HG02884 (cell line): ENCODE measurements around the gene CHST12.
A peak's percentile ranks its signal among the peaks of the same experiment; 100 is the strongest.

Experiments
- ATAC-seq: cut with Tn5 transposase; IDR thresholded peaks from one replicate; pipeline ENCODE4 v1.9.1; 2021; ENCODE audit warnings: mild to moderate bottlenecking, moderate library complexity; ENCODE audit not compliant: unreplicated experiment

Gene CHST12

GRCh38 chr7:2433713-2434550 lies 30.5 kb downstream of the CHST12 start:
- no peak for ATAC-seq

DNA sequence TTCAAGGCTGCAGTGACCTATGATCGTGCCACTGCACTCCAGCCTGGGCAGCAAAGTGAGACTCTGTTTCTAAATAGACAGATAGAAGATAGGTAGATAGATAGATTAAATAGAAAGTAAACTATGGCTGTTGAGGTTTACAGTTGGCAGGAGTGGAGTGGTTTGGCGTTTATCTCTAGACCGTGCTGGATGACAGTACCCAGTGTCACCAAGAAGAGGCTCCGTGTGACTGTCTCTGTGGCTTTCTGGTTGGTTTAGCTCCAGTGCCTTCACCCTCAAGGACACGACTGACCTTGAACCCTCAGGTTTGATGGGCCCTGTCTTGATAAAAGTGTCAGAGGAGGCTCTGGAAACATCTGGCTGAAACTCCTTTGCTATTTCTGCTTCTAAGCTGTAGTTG lies 31.7 kb downstream of the CHST12 start:
- no peak for ATAC-seq

DNA sequence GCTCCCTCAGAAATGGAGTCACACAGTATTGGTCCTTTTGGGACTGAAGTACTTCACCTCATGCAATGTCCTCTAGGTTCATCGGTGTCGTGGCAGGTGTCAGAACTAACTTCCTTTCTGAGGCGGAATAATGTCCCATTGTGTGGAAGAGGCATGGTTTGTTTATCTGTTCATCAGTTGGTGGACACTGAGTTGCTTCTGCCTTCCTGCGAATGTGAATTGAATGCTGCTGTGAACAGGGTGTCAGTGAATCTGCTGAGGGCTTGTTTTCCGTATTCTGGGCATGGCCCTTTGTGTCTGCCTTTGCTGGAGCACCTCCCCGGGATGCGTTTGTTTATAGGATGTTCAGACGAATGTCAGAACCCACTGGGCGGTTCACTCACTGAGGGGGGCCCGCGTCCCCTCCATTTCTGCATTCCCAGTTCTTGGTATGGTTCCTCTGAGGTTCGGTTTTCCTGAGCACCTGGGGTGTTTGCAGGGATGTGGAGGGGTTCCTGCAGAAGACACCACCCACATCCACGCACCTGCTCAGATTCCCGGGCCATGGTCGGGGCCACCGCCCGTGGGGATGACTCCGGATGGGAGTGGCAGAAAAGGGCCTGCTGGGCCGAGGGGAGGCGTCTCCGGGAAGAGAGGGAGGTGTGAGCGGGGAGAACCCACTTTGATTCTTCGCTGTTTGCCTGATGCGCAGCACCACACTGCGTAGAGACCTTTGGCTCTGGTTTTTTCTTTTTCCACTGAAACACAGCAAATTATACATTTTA lies 33.1 kb downstream of the CHST12 start:
- ATAC-seq: no peak

GRCh38 chr7:2437136-2437535 lies 33.7 kb downstream of the CHST12 start:
- no peak for ATAC-seq

- ATAC-seq: no peak
Observed at GRCh38 chr7:2437537-2438148, 34.2 kb downstream of the CHST12 start.

GRCh38 chr7:2438186-2438585 lies 34.8 kb downstream of the CHST12 start:
- no peak for ATAC-seq

- ATAC-seq: no peak
Observed at GRCh38 chr7:2438775-2439174, 35.4 kb downstream of the CHST12 start.

DNA sequence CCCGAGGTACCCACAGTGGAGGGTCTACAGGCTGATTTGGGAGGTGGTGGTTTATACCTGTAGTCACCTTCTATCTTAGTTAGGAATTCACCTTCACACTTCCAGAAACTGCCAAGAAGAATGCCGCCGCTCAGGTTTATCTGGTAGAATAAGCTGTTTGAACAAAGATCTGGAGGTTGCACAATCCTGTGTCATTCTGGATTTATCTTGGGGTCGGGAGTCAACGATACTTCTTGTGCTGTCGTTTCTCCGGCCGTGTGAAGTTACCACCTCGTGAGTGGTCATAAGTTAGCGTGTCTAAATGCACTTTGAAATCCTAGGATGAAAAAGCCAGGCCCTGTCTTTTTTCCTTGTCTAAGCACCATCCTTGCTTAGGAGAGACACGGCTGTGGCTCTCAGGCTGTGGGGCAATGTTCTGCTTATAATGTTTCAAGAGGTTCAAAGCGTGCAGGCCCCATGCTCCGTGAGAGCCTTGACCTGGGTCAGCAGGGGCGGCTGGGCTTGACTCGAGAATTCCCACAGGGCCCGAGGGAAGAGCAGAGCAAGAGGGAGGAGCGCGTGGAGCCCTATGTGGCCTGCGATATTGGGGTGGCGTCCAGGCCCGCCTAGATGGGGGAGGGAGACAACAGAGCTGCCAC lies 37.3 kb downstream of the CHST12 start:
- ATAC-seq: no peak

DNA sequence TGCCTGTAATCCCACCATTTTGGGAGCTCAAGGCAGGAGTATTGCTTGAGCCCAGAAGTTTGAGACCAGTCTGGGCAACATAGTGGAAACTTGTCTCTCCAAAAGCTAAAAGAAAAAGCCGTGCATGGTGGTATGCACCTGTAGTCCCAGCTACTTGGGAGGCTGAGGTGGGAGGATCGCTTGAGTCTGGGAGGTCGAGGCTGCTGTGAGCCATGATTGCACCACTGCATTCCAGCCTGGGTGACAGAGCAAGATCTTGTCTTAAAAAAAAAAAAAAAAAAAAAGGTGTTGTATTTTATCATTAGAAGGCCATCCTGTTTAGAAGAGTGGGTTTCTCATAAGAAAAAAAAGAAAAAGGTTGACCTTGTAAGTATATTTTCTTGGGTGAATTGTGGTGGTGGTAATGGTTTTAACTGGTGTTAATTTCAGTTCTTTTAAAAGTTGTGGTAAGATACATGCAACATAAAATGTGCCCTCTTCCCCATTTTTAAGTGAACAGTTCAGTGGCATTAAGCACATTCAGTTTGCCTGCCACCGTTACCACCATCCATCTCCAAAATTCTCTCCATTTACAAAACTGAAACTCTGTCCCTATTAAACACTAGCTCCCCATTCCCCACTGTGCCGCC lies 38.1 kb downstream of the CHST12 start:
- ATAC-seq: no peak

- ATAC-seq: no peak
Observed at GRCh38 chr7:2443491-2443890, 40.1 kb downstream of the CHST12 start.

DNA sequence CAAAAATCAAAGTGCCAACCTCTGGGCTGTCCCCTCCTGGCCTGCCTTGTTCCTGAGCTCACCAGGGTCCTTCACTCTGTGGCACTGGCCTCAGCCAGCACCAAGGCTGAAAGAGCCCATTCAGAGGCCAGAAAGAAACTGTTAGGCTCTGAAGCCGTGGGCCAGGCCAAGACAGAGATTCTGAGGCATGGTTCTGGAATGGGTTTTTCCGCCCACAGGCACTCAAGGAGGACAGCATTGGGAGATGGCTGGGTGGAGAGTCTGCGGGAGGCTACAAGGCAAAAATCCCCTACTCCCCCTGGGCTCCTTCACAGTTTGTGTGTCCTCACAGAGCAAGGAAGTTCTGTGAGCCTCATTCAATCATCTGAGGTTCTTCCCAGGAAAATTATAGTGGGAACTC lies 41.1 kb downstream of the CHST12 start:
- no peak for ATAC-seq

DNA sequence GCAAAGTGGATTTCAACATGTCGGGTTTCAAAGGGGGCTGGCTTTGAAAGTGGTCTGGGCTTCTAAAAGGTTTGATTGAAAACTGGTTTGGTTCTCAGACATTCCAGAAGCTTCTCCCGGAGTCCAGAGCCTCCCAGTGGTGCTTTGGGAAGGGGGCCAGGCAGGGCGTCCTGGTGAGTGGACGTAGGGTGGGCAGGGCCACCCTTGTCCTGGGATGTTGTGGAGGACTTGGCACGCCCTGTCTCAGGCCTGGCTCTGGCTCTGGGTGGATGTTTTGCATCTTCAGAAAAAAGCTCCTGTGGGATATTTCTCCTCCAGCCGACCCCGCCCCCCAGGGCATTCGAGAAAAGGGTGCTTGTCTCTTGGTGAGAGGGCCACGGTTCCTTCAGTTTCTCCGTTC lies 41.6 kb downstream of the CHST12 start:
- no peak for ATAC-seq

- ATAC-seq: no peak
Observed at GRCh38 chr7:2445898-2446555, 42.6 kb downstream of the CHST12 start.

DNA sequence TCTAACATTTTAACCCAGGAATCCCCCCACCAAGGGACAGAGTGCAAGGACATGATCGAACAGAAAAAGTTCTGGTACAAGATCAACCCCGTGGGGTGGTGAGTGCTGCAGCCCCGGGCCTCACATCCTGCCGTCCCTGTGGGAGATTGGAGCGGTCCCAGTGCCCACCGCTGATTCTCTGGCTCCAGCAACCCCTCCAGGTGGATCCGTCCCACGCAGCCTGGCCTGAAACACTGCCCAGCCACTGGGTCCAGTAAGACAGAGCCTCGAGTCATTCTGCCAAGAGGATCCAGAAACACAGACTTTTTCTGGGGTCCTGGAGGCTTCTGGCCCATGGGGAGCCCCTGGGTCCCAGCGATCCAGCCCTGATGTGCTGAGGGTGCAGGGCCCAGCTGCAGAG lies 43.3 kb downstream of the CHST12 start:
- ATAC-seq: no peak

GRCh38 chr7:2450198-2451107 lies 47.0 kb downstream of the CHST12 start:
- no peak for ATAC-seq

DNA sequence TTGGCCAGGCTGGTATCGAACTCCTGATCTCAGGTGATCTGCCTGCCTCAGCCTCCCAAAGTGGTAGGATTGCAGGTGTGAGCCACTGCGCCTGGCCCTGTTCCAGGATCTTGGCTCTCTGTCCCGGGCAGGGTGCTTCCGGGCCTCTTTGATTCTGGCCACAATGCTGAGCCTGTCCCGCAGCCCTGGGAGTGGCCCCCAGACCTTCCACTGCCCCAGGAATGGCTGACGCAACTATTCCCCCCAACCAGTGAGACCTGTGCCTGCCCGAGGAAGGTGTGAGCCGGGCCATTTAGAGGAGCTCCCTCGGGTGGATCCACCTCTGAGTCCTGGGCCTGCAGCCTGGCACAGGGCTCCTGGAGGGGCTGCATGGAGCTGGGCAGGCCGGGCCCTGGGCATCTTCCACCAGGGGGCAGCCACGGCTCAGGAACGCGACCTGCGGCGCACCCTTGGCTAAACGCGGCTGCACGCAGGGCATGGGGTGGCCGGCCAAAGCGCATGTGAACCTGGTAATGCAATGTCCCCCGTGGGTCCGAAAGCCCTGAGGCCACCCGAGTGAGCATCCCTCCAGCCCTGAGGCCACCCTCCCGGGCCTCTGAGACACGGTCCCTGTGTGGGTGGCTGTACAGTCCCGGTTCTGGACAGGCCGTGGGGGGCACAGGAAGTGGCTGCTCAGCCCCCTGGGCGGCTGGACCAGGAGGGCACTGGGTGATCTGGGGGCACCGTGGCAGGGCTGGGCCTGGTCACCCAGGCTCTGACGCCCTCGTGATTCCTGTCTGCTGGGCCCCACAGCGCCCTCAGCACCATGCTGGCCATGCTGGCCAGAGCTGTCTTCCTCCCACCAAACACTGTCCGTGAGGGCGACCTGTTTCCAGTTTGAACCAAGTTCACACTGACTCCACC lies 48.0 kb downstream of the CHST12 start:
- ATAC-seq: peak; percentile 63

DNA sequence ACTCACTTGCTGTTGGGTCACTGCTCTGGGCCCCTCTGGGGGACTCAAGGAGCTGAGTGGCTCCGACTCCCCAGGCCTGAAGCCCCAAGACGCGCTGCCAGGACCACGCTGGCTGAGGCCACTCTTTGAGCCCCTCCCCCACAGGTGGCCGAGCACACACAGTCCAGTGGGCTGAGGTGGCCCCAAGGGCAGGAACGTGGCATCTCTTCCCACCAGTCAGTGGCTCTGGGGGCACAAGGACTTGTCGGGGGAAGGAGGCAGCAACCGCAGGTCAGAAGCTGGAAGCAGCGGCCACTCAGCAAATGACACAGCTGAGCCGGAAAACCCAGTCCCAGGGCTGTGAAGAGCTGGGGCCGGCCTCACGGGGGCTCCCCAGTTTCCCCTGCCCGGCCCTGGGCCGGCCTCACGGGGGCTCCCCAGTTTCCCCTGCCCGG lies 48.7 kb downstream of the CHST12 start:
- peak; percentile 25 for ATAC-seq

DNA sequence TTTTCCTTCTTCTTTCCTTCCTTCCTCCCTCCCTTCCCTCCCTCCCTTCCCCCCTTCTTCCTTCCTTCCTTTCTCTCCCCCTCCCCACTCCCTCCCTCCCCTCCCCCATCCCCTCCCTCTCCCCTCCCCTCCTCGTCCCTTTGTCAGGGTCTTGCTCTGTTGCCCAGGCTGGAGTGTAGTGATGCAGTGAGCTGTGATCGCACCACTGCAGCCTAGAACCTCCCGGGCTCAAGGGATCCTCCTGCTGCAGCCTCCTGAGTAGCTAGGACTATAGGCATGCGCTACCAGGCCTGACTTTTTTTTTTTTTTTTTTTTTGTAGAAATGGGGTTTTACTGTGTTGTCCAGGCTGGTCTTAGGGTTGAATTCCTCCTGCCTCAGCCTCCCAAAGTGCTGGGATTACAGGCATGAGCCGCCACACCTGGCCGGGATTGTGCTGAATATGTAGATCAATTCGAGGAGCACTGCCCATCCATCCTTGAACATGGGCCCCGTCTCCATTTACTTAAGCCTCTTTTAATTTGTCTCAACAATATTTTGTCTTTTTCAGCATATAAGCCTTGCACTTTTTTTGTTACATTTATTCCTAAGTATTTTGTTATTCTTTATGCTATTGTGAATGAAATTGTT lies 49.3 kb downstream of the CHST12 start:
- ATAC-seq: no peak
